Thyroid gland (tissue), 4 donors: ENCODE measurements around the gene COL16A1. TPM values are rescaled to one million over a fixed set of nuclear protein-coding genes. Genes with fewer than 3 reads are reported as not detected.
A peak's percentile ranks its signal among the peaks of the same experiment; 100 is the strongest.

ENCODE experiments used
- DNase-seq, 2 donors: peaks; one replicate each; pipeline ENCODE4 v3.0.0-alpha.2; 2019
- H3K27ac ChIP-seq, 3 donors: fragments of 200-600 bp; sonication (generic); 1 replicate in 2 of 3; 2 replicates in 1 of 3; pipeline ENCODE4 v1.5.1; 2016 to 2019; ENCODE audit warnings: mild to moderate bottlenecking in 1 of 3, moderate library complexity in 1 of 3
- H3K27me3 ChIP-seq: fragments of 200-600 bp; sonication (generic); one replicate; pipeline ENCODE4 v1.5.1; 2019
- H3K36me3 ChIP-seq, 2 donors: fragments of 200-600 bp; sonication (generic); one replicate each; pipeline ENCODE4 v1.5.1; 2016 to 2019
- H3K4me1 ChIP-seq, 2 donors: fragments of 200-600 bp; sonication (generic); one replicate each; pipeline ENCODE4 v1.5.1; 2017 to 2019
- H3K4me3 ChIP-seq, 3 donors: fragments of 200-600 bp; sonication (generic); replicated peaks in 1 of 3; 1 replicate in 2 of 3; 2 replicates in 1 of 3; pipeline ENCODE4 v1.5.1; 2016; ENCODE audit warnings: mild to moderate bottlenecking in 1 of 3
- H3K9me3 ChIP-seq: fragments of 200-600 bp; sonication (generic); one replicate; pipeline ENCODE4 v1.5.1; 2017
- CTCF ChIP-seq, 6 experiments: fragments of 200-600 bp in 3 of 6; fragments of 450-650 bp in 3 of 6; sonication (generic) in 3 of 6; IDR thresholded peaks; one replicate each; pipeline ENCODE4 v1.5.1; 2016 to 2019; ENCODE audit warnings: antibody characterized with exemption in 6 of 6, mild to moderate bottlenecking in 2 of 6, inconsistent platforms in 1 of 6, moderate library complexity in 1 of 6
- POLR2A ChIP-seq, 2 donors: fragments of 450-650 bp; IDR thresholded peaks; one replicate each; pipeline ENCODE4 v1.6.1; 2017; ENCODE audit warnings: antibody characterized with exemption in 2 of 2, mild to moderate bottlenecking in 2 of 2, moderate library complexity in 1 of 2
- WGBS, 2 donors: methylation state at CpG; one replicate each; pipeline ENCODE4 v1.1.5; 2017; 5-methylcytosine and 5-hydroxymethylcytosine counted together
- intact Hi-C: fragments of 100-400 bp; cut with DNase I; formaldehyde crosslinking; loops from one replicate; pipeline ENCODE4 v1.15.1; 2023
- total RNA-seq, 4 donors: library from RNA; depleted of rRNA; stranded (reverse); fragments of >200 nt; gene quantifications; one replicate each; pipeline ENCODE4 v1.2.3, GENCODE V29; 2016

COL16A1 gene
- total RNA-seq, 4 donors from 2014 or later = 61.3 to 121 (median 97.1) TPM

GRCh38 chr1:31625561-31626222 lies 78.1 kb downstream of the COL16A1 start:
- 84 to 85% methylated on average over 4 of the region's 4 CpGs for WGBS, 2 donors
- peak in 1 of 2 donors; percentile 33 for DNase-seq
- peaks cover 11 to 22% of the 10 kb centered on the region in 2 donors for H3K36me3 ChIP-seq
- H3K4me3 ChIP-seq = no peak overlapping the region
- H3K27ac ChIP-seq = peak overlapping the region; percentile 96 to 99 (median 99)
- TF ChIP-seq CTCF (IDR thresholded peaks at IDR 0.05) (no peak), POLR2A (IDR thresholded peaks at IDR 0.05) (no peak)
- no peaks in the 10 kb centered on the region for H3K27me3 ChIP-seq
- H3K9me3 ChIP-seq = no peaks in the 10 kb centered on the region
- H3K4me1 ChIP-seq = peaks cover 44 to 56% of the 10 kb centered on the region in 2 donors
- intact Hi-C loops = no loop called here

- intact Hi-C loops = no loop called here
- WGBS, 2 donors = 92 to 94% methylated on average over 14 to 15 of the region's 16 CpGs
- no peak for DNase-seq
- H3K36me3 ChIP-seq = peaks cover 4 to 14% of the 10 kb centered on the region in 2 donors
- H3K27me3 ChIP-seq = no peaks in the 10 kb centered on the region
- H3K27ac ChIP-seq = peak overlapping the region; percentile 96 to 99 (median 99)
- H3K4me1 ChIP-seq = peaks cover 40 to 50% of the 10 kb centered on the region in 2 donors
- H3K9me3 ChIP-seq = no peaks in the 10 kb centered on the region
- H3K4me3 ChIP-seq = no peak overlapping the region
- no peak for TF ChIP-seq CTCF (IDR thresholded peaks at IDR 0.05)
- TF ChIP-seq POLR2A (IDR thresholded peaks at IDR 0.05) = no peak
Measured at GRCh38 chr1:31624731-31625514, 78.9 kb downstream of the COL16A1 start.

GRCh38 chr1:31624309-31624708 lies 79.5 kb downstream of the COL16A1 start:
- Histone ChIP-seq H3K4me1 (peaks cover 34 to 48% of the 10 kb centered on the region in 2 donors), H3K4me3 (no peak overlapping the region), H3K9me3 (no peaks in the 10 kb centered on the region), H3K27ac (peak overlapping the region in 1 of 3 donors; percentile 10), H3K36me3 (peaks cover 4 to 8% of the 10 kb centered on the region in 2 donors), H3K27me3 (no peaks in the 10 kb centered on the region)
- 71 to 85% methylated on average over 5 of the region's 5 CpGs for WGBS, 2 donors
- intact Hi-C loops = no loop called here
- no peak for DNase-seq
- no peak for TF ChIP-seq CTCF (IDR thresholded peaks at IDR 0.05)

GRCh38 chr1:31623365-31623764 lies 80.5 kb downstream of the COL16A1 start:
- no peak for DNase-seq
- TF ChIP-seq POLR2A (IDR thresholded peaks at IDR 0.05) = no peak
- TF ChIP-seq CTCF (IDR thresholded peaks at IDR 0.05) = no peak
- no peak overlapping the region for H3K4me3 ChIP-seq
- no peak overlapping the region for H3K27ac ChIP-seq
- intact Hi-C loops = no loop called here
- H3K36me3 ChIP-seq = no peaks in the 10 kb centered on the region
- H3K4me1 ChIP-seq = peaks cover 25 to 42% of the 10 kb centered on the region in 2 donors
- 94 to 98% methylated on average over 10 to 12 of the region's 12 CpGs for WGBS, 2 donors
- no peaks in the 10 kb centered on the region for H3K9me3 ChIP-seq
- no peaks in the 10 kb centered on the region for H3K27me3 ChIP-seq
